UCSD-AML1 (cell line): Measurements from ENCODE around the gene CAPN12.

ENCODE experiments used
- DNase-seq: peaks from one replicate; lab custom pipeline; 2025; ENCODE audit not compliant: unreplicated experiment; lab: John Stamatoyannopoulos, UW

The CAPN12 gene

GRCh38 chr19:38682872-38683392 lies 61.3 kb downstream of the CAPN12 start:
- no peak for DNase-seq

GRCh38 chr19:38682195-38682867 lies 61.9 kb downstream of the CAPN12 start:
- no peak for DNase-seq
